Ovary (tissue), 9 donors: Measurements from ENCODE around the gene B3GALT4. TPM values are rescaled to one million over a fixed set of nuclear protein-coding genes. Genes with fewer than 3 reads are reported as not detected.
A peak's percentile ranks its signal among the peaks of the same experiment; 100 is the strongest.

ENCODE experiments used
- DNase-seq, 5 donors: peaks; one replicate each; pipeline ENCODE4 v3.0.0-alpha.2; 2019 to 2020
- H3K27ac ChIP-seq, 2 donors: fragments of 200-600 bp; one replicate each; pipeline versions ENCODE4 v1.5.1 to v1.8.0; 2019 to 2022
- H3K27me3 ChIP-seq: fragments of 200-600 bp; one replicate; pipeline ENCODE4 v1.8.0; 2022
- H3K36me3 ChIP-seq: fragments of 200-600 bp; sonication (generic); one replicate; pipeline ENCODE4 v1.5.1; 2019
- H3K4me1 ChIP-seq: one replicate; pipeline ENCODE4 v1.8.1; 2013; ENCODE audit warnings: mild to moderate bottlenecking, moderate library complexity; ENCODE audit not compliant: insufficient read depth
- H3K4me3 ChIP-seq: fragments of 200-600 bp; sonication (generic); one replicate; pipeline ENCODE4 v1.5.1; 2017
- H3K9me3 ChIP-seq, 2 donors: fragments of 200-600 bp in 1 of 2; sonication (generic) in 1 of 2; one replicate each; pipeline versions ENCODE4 v1.5.1 to v1.8.1; 2013 to 2019; ENCODE audit warnings: mild to moderate bottlenecking in 1 of 2, moderate library complexity in 1 of 2
- EP300 ChIP-seq: sonication (generic); formaldehyde crosslinking; IDR thresholded peaks from one replicate; pipeline ENCODE4 v1.6.1; 2017; ENCODE audit warnings: antibody characterized with exemption
- POLR2A ChIP-seq: fragments of 450-650 bp; IDR thresholded peaks from one replicate; pipeline ENCODE4 v1.6.1; 2017; ENCODE audit warnings: antibody characterized with exemption, mild to moderate bottlenecking, moderate library complexity
- WGBS, 3 donors: extraction: QIAGEN DNeasy Blood & Tissue Kit in 1 of 3; methylation state at CpG; one replicate each; pipeline versions ENCODE4 v1.1.5 to v1.1.7; 2013 to 2017; 5-methylcytosine and 5-hydroxymethylcytosine counted together
- intact Hi-C, 4 donors: fragments of 100-400 bp; cut with DNase I; formaldehyde crosslinking; loops; one replicate each; pipeline versions ENCODE4 v1.11.0 to v1.15.1; 2022 to 2023
- microRNA-seq, 3 donors: library from miRNA; unstranded; fragments of <30 nt; microRNA quantifications; one replicate each; pipeline versions ENCODE4 to v1.2.0, GENCODE V29; 2019 to 2020
- polyA plus RNA-seq, 2 donors: library from polyadenylated mRNA; stranded (reverse); fragments of 200-250 nt in 1 of 2; fragments of 350-450 nt in 1 of 2; fragmentation: Illumina TruSeq in 1 of 2; extraction: RNeasy Lipid Tissue Mini Kit (QIAGEN cat#74804) in 1 of 2; gene quantifications; one replicate each; pipeline ENCODE4 v1.2.3, GENCODE V29; 2013 to 2014
- total RNA-seq, 7 donors: library from RNA; depleted of rRNA in 2 of 7; stranded (reverse); fragments of >200 nt in 2 of 7; fragmentation: NEBNext Ultra II Directional in 3 of 7; extraction: Animal tissue kit (Norgen Biotek cat#: 25700) in 3 of 7; gene quantifications; one replicate each; pipeline versions ENCODE4 v1.1.0 to v1.2.4, GENCODE V29; 2016 to 2023
- TF ChIP-seq, protein P1 (sequence below), 3 donors: fragments of 450-650 bp in 2 of 3; fragments of 200-600 bp in 1 of 3; IDR thresholded peaks; one replicate each; pipeline versions ENCODE4 v1.5.1 to v1.8.0; 2016 to 2022; ENCODE audit warnings: antibody characterized with exemption in 3 of 3, mild to moderate bottlenecking in 1 of 3
- donor health status: DM: no; HTN: no; CAD: no; lungs with moderate emphysema.
- donor health status: DM: no; HTN: no; CAD: no.
- donor health status: Bipolar disorder and iron deficiency.
- donor health status: DM: yes; HTN: yes; CAD: no.
- donor health status: DM: no; HTN: no; CAD: no.
- donor health status: DM: yes; HTN: yes; CAD: no.

Gene B3GALT4
- total and polyA plus RNA-seq, 9 donors, result 2.7 to 10.6 (median 6.9) TPM

DNA sequence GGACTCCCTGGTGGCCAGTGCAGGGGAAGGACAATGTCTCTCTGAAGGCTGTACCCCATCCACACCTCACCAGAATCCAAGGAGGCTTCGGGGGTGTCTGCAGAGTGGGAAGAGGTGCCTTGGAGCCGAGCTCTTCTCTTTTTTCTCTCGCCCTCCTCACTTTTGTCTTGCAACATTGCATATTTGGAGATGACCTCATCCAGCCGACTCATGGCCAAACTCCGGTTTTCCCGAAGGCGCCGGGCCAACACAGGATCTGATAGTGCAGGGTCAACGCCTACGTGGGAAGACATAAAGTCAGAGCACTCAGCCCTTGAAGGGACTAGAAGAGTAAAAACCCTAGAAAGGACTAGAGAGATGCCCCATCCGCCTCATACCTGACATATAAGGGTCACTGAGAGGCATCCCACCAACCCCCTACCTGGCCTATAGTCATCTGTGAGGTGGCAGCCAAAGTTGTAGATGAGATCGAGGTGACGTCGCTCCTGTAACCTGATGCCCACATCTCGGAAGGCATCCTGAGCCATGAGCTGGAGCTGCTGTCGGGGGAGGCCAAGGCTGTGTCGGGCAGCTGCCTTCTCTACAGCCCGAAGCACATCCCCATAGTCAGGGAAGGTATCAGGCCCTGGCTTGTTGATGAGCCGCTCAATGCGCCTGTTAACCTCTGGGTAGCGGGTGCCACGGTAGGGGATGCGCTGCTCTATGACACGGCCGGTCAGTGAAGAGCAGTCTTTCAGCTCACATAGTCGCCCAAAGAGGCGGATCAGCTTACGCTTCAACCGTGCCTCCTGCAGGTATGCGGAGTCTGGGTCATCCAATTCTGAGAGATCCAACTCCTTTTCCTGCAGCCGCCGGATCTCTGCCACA is 43.6 kb downstream of the B3GALT4 start:
- 64 to 75% (median 70%) methylated on average over 32 of the region's 32 CpGs for WGBS, 3 donors
- H3K27me3 ChIP-seq, result no peaks in the 10 kb centered on the region
- H3K4me3 ChIP-seq, result no peak overlapping the region
- H3K27ac ChIP-seq, result no peak overlapping the region
- intact Hi-C loops, result no loop called here
- no peak for TF ChIP-seq POLR2A
- TF ChIP-seq, protein P1, sequence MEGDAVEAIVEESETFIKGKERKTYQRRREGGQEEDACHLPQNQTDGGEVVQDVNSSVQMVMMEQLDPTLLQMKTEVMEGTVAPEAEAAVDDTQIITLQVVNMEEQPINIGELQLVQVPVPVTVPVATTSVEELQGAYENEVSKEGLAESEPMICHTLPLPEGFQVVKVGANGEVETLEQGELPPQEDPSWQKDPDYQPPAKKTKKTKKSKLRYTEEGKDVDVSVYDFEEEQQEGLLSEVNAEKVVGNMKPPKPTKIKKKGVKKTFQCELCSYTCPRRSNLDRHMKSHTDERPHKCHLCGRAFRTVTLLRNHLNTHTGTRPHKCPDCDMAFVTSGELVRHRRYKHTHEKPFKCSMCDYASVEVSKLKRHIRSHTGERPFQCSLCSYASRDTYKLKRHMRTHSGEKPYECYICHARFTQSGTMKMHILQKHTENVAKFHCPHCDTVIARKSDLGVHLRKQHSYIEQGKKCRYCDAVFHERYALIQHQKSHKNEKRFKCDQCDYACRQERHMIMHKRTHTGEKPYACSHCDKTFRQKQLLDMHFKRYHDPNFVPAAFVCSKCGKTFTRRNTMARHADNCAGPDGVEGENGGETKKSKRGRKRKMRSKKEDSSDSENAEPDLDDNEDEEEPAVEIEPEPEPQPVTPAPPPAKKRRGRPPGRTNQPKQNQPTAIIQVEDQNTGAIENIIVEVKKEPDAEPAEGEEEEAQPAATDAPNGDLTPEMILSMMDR (IDR thresholded peaks at IDR 0.05), result no peak
- no peak for TF ChIP-seq EP300
- peaks cover 7% of the 10 kb centered on the region for H3K4me1 ChIP-seq
- H3K36me3 ChIP-seq, result no peaks in the 10 kb centered on the region
- DNase-seq, result peak in 4 of 5 donors; percentile 20 to 64 (median 56)
- H3K9me3 ChIP-seq, result no peaks in the 10 kb centered on the region

GRCh38 chr6:33321227-33321626 is 44.3 kb downstream of the B3GALT4 start:
- 64 to 69% (median 67%) methylated on average over 9 of the region's 9 CpGs for WGBS, 3 donors
- no peaks in the 10 kb centered on the region for H3K36me3 ChIP-seq
- H3K9me3 ChIP-seq, result no peaks in the 10 kb centered on the region
- H3K27me3 ChIP-seq, result no peaks in the 10 kb centered on the region
- H3K4me3 ChIP-seq, result no peak overlapping the region
- H3K27ac ChIP-seq, result no peak overlapping the region
- DNase-seq, result peak in 1 of 5 donors; percentile 35
- peaks cover 7% of the 10 kb centered on the region for H3K4me1 ChIP-seq
- intact Hi-C loops, result no loop called here
- TF ChIP-seq POLR2A (no peak), EP300 (no peak)
- TF ChIP-seq, protein P1 (IDR thresholded peaks at IDR 0.05), result no peak

- Histone ChIP-seq H3K9me3 (no peaks in the 10 kb centered on the region), H3K4me3 (peak overlapping the region; percentile 81), H3K36me3 (no peaks in the 10 kb centered on the region), H3K27me3 (no peaks in the 10 kb centered on the region), H3K4me1 (peaks cover 6% of the 10 kb centered on the region), H3K27ac (peak overlapping the region in 1 of 2 donors; percentile 66)
- WGBS, 3 donors, result 1% methylated on average over 12 of the region's 12 CpGs
- TF ChIP-seq, protein P1 (IDR thresholded peaks at IDR 0.05), result no peak
- TF ChIP-seq POLR2A, result no peak
- no peak for TF ChIP-seq EP300
- intact Hi-C loops, result no loop called here
- peak in 2 of 5 donors; percentile 53 to 55 for DNase-seq
These were observed 46.7 kb downstream of the B3GALT4 start for GRCh38 chr6:33323623-33323948.

DNA sequence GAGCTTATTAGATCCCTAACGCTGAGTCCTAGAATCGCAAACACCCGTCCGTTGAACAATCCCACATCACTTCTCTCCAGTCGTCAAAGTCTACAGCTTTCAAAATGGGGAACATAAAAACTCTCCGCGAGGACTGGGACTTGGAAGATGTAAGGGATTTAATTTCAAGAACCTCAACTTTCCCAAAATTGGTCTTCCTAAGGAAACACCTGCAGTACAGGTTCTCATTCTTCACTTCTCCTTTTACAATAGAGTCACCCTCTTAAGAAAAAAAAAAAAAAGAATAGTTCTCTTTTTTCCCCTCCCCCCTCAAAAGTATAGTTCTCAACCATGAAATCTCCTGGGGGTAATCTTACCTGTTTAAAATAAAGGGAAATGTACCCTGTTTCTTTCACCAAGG is 47.2 kb downstream of the B3GALT4 start:
- H3K27ac ChIP-seq, result peak overlapping the region in 1 of 2 donors; percentile 66
- 16 to 32% (median 23%) methylated on average over 7 of the region's 7 CpGs for WGBS, 3 donors

More for the DNA sequence above, 47.2 kb downstream of the B3GALT4 start:
- H3K27me3 ChIP-seq, result no peaks in the 10 kb centered on the region
- peaks cover 6% of the 10 kb centered on the region for H3K4me1 ChIP-seq
- H3K36me3 ChIP-seq, result no peaks in the 10 kb centered on the region
- TF ChIP-seq EP300, result no peak
- TF ChIP-seq, protein P1 (IDR thresholded peaks at IDR 0.05), result no peak
- no peak for TF ChIP-seq POLR2A
- H3K4me3 ChIP-seq, result no peak overlapping the region
- intact Hi-C loops, result no loop called here
- DNase-seq, result no peak
- no peaks in the 10 kb centered on the region for H3K9me3 ChIP-seq

Small RNA genes within 50 kb of the gene (microRNA-seq; reads per million reads assigned to microRNA genes)
- gene MIR6834, result 0 reads per million in 3 donors
- 0 to 0.16 (median 0) reads per million in 3 donors for gene MIR6873

Other genes starting within 250 kb of the B3GALT4 start
- 10 to 100 TPM; 11.8 to 62.0 (median 46.8) TPM for gene HLA-DPA1, start 203.5 kb upstream of the B3GALT4 start, total RNA-seq
- gene HLA-DPA1, start 203.5 kb upstream of the B3GALT4 start, polyA plus RNA-seq, result 100 to 1,000 TPM in 1 of 2 donors, 10 to 100 TPM in 1; 26.7 to 304 TPM
- gene HLA-DPB1, start 201.1 kb upstream of the B3GALT4 start, total RNA-seq, result 10 to 100 TPM; 19.4 to 85.8 (median 44.7) TPM
- 100 to 1,000 TPM in 1 of 2 donors, 10 to 100 TPM in 1; 39.5 to 120 TPM for gene HLA-DPB1, start 201.1 kb upstream of the B3GALT4 start, polyA plus RNA-seq
- gene COL11A2, start 84.7 kb upstream of the B3GALT4 start, total RNA-seq, result 1 to 10 TPM in 2 of 7 donors, under 1 TPM in 5; 0.53 to 1.2 (median 0.92) TPM
- under 1 TPM; 0.52 to 0.96 TPM for gene COL11A2, start 84.7 kb upstream of the B3GALT4 start, polyA plus RNA-seq
- 10 to 100 TPM; 19.8 to 54.0 (median 48.5) TPM for gene RXRB, start 76.5 kb upstream of the B3GALT4 start, total RNA-seq
- gene RXRB, start 76.5 kb upstream of the B3GALT4 start, polyA plus RNA-seq, result 10 to 100 TPM; 40.9 to 42.1 TPM
- 10 to 100 TPM; 27.4 to 73.7 (median 61.2) TPM for gene SLC39A7, start 76.3 kb upstream of the B3GALT4 start, total RNA-seq
- gene SLC39A7, start 76.3 kb upstream of the B3GALT4 start, polyA plus RNA-seq, result 10 to 100 TPM; 54.0 to 80.0 TPM
- 10 to 100 TPM in 2 of 7 donors, 1 to 10 TPM in 5; 4.0 to 18.4 (median 7.7) TPM for gene HSD17B8, start 72.5 kb upstream of the B3GALT4 start, total RNA-seq
- gene HSD17B8, start 72.5 kb upstream of the B3GALT4 start, polyA plus RNA-seq, result 10 to 100 TPM in 1 of 2 donors, 1 to 10 TPM in 1; 9.4 to 10.3 TPM
- gene RING1, start 68.6 kb upstream of the B3GALT4 start, total RNA-seq, result 10 to 100 TPM; 20.7 to 70.6 (median 52.3) TPM
- 10 to 100 TPM; 37.3 to 51.7 TPM for gene RING1, start 68.6 kb upstream of the B3GALT4 start, polyA plus RNA-seq
- 10 to 100 TPM; 24.0 to 55.6 (median 45.2) TPM for gene VPS52, start 5.2 kb upstream of the B3GALT4 start, total RNA-seq
- gene VPS52, start 5.2 kb upstream of the B3GALT4 start, polyA plus RNA-seq, result 10 to 100 TPM; 39.5 to 56.7 TPM
- 1,000 to 10,000 TPM; 4,177 to 8,845 (median 4,854) TPM for gene RPS18, start 5.0 kb upstream of the B3GALT4 start, total RNA-seq
- over 10,000 TPM in 1 of 2 donors, 1,000 to 10,000 TPM in 1; 6,405 to 11,953 TPM for gene RPS18, start 5.0 kb upstream of the B3GALT4 start, polyA plus RNA-seq
- gene WDR46, start 12.1 kb downstream of the B3GALT4 start, total RNA-seq, result 10 to 100 TPM; 29.1 to 58.5 (median 35.0) TPM
- gene WDR46, start 12.1 kb downstream of the B3GALT4 start, polyA plus RNA-seq, result 10 to 100 TPM; 25.5 to 27.0 TPM
- 10 to 100 TPM in 6 of 7 donors, 1 to 10 TPM in 1; 9.8 to 46.8 (median 42.0) TPM for gene PFDN6, start 12.5 kb downstream of the B3GALT4 start, total RNA-seq
- gene PFDN6, start 12.5 kb downstream of the B3GALT4 start, polyA plus RNA-seq, result 10 to 100 TPM; 80.3 to 83.0 TPM
- gene RGL2, start 21.8 kb downstream of the B3GALT4 start, total RNA-seq, result 10 to 100 TPM; 41.4 to 82.0 (median 64.9) TPM
- gene RGL2, start 21.8 kb downstream of the B3GALT4 start, polyA plus RNA-seq, result 10 to 100 TPM; 26.9 to 66.0 TPM
- gene TAPBP, start 37.0 kb downstream of the B3GALT4 start, total RNA-seq, result 100 to 1,000 TPM in 1 of 7 donors, 10 to 100 TPM in 6; 33.7 to 121 (median 66.9) TPM
- 10 to 100 TPM; 24.4 to 40.5 TPM for gene TAPBP, start 37.0 kb downstream of the B3GALT4 start, polyA plus RNA-seq
- 10 to 100 TPM; 17.9 to 38.0 (median 26.1) TPM for gene ZBTB22, start 40.6 kb downstream of the B3GALT4 start, total RNA-seq
- gene ZBTB22, start 40.6 kb downstream of the B3GALT4 start, polyA plus RNA-seq, result 10 to 100 TPM; 13.7 to 26.5 TPM
- 10 to 100 TPM; 18.8 to 38.9 (median 33.4) TPM for gene DAXX, start 45.8 kb downstream of the B3GALT4 start, total RNA-seq
- gene DAXX, start 45.8 kb downstream of the B3GALT4 start, polyA plus RNA-seq, result 10 to 100 TPM; 30.8 to 81.5 TPM
- gene KIFC1, start 114.7 kb downstream of the B3GALT4 start, total RNA-seq, result 1 to 10 TPM in 6 of 7 donors, under 1 TPM in 1; 0.60 to 3.9 (median 2.2) TPM
- gene KIFC1, start 114.7 kb downstream of the B3GALT4 start, polyA plus RNA-seq, result 1 to 10 TPM; 1.7 to 2.3 TPM
- 100 to 1,000 TPM in 5 of 7 donors, 10 to 100 TPM in 2; 94.3 to 182 (median 123) TPM for gene PHF1, start 133.9 kb downstream of the B3GALT4 start, total RNA-seq
- 100 to 1,000 TPM in 1 of 2 donors, 10 to 100 TPM in 1; 80.7 to 179 TPM for gene PHF1, start 133.9 kb downstream of the B3GALT4 start, polyA plus RNA-seq
- gene CUTA, start 141.0 kb downstream of the B3GALT4 start, total RNA-seq, result 100 to 1,000 TPM; 125 to 238 (median 177) TPM
- gene CUTA, start 141.0 kb downstream of the B3GALT4 start, polyA plus RNA-seq, result 100 to 1,000 TPM; 173 to 250 TPM
- gene SYNGAP1, start 142.9 kb downstream of the B3GALT4 start, total RNA-seq, result 10 to 100 TPM; 17.5 to 60.0 (median 43.1) TPM
- gene SYNGAP1, start 142.9 kb downstream of the B3GALT4 start, polyA plus RNA-seq, result 10 to 100 TPM; 14.6 to 29.8 TPM
- 10 to 100 TPM in 3 of 7 donors, 1 to 10 TPM in 4; 2.4 to 13.5 (median 8.8) TPM for gene ZBTB9, start 177.5 kb downstream of the B3GALT4 start, total RNA-seq
- gene ZBTB9, start 177.5 kb downstream of the B3GALT4 start, polyA plus RNA-seq, result 10 to 100 TPM in 1 of 2 donors, 1 to 10 TPM in 1; 5.5 to 10.8 TPM